HCT116 (cell line): Measurements from ENCODE around the gene SKAP1. TPM values are rescaled to one million over a fixed set of nuclear protein-coding genes. Genes with fewer than 3 reads are reported as not detected.

ENCODE experiments used
- ATAC-seq: fragments of 200-7000 bp; cut with Tn5 transposase; 2 replicates; pipeline ENCODE4 v1.9.1; 2020; ENCODE audit warnings: mild to moderate bottlenecking, moderate library complexity
- BruUV-seq: library from RNA; stranded (reverse); fragments of 400-500 nt; replicated peaks from 2 replicates; lab custom pipeline; 2021; lab: Mats Ljungman, UMichigan
- CTCF ChIA-PET: fragments of 300-600 bp; sonication (Branson Sonifier 250); formaldehyde crosslinking; loops from one replicate; lab custom pipeline; 2021; ENCODE audit warnings: antibody characterized with exemption; lab: Charles Lee
- POLR2A ChIA-PET: fragments of 300-600, 350-600 bp; sonication (Branson Sonifier 250); formaldehyde crosslinking; loops from one replicate; lab custom pipeline; 2021; ENCODE audit warnings: antibody characterized with exemption; lab: Charles Lee
- RAD21 ChIA-PET, 2 experiments: fragments of 300-600 bp; sonication (Branson Sonifier 250); formaldehyde crosslinking; loops; one replicate each; lab custom pipeline; 2023; ENCODE audit warnings: low total read pairs in 2 of 2; ENCODE audit not compliant: uncharacterized antibody in 2 of 2, unreplicated experiment in 2 of 2, low non-redundant PET in 1 of 2; lab: Charles Lee
- DNase-seq: peaks from one replicate; pipeline ENCODE4 v3.0.0-alpha.2; 2010; ENCODE audit warnings: low read depth, low spot score
- H2AFZ ChIP-seq: fragments of 200-600 bp; shearing (Covaris generic), sonication (generic); 2 replicates; pipeline ENCODE4 v1.6.1; 2017; ENCODE audit warnings: low read depth, mixed run types, mixed read lengths, antibody characterized with exemption, low read length; ENCODE audit not compliant: poor library complexity, severe bottlenecking
- H3K27ac ChIP-seq: 2 replicates; pipeline ENCODE4 v1.5.1; 2012; ENCODE audit warnings: low read depth, low read length
- H3K27me3 ChIP-seq: fragments of 200-600 bp; sonication (generic); 2 replicates; pipeline ENCODE4 v1.6.1; 2016; ENCODE audit warnings: mixed run types, low read length, mixed read lengths; ENCODE audit not compliant: insufficient read depth
- H3K36me3 ChIP-seq, 2 experiments: fragments of 200-500 bp in 1 of 2; fragments of 200-600 bp in 1 of 2; sonication (Bioruptor generic) in 1 of 2; sonication (generic) in 1 of 2; 2 replicates each; pipeline versions ENCODE4 v1.5.1 to v1.6.1; 2014 to 2016; ENCODE audit warnings: low read length in 2 of 2, inconsistent platforms in 1 of 2, mixed read lengths in 1 of 2, mixed run types in 1 of 2; ENCODE audit not compliant: insufficient read depth in 2 of 2, control insufficient read depth in 1 of 2
- H3K4me1 ChIP-seq, 2 experiments: fragments of 200-600 bp in 1 of 2; sonication (generic) in 1 of 2; 2 replicates each; pipeline versions ENCODE4 v1.5.1 to v1.6.1; 2012 to 2017; ENCODE audit warnings: low read length in 2 of 2, inconsistent platforms in 1 of 2, mild to moderate bottlenecking in 1 of 2, mixed read lengths in 1 of 2, mixed run types in 1 of 2, moderate library complexity in 1 of 2; ENCODE audit not compliant: insufficient read depth in 2 of 2, control insufficient read depth in 1 of 2
- H3K4me2 ChIP-seq: fragments of 200-600 bp; sonication (generic); 2 replicates; pipeline ENCODE4 v1.6.1; 2017; ENCODE audit warnings: mixed run types, low read length, mixed read lengths
- H3K4me3 ChIP-seq, 2 experiments: fragments of 200-600 bp in 1 of 2; sonication (generic) in 1 of 2; replicated peaks in 1 of 2; 2 replicates each; pipeline ENCODE4 v1.5.1; 2011 to 2016; ENCODE audit warnings: low read length in 2 of 2, control low read depth in 1 of 2, low read depth in 1 of 2, mild to moderate bottlenecking in 1 of 2, mixed read lengths in 1 of 2, mixed run types in 1 of 2
- H3K79me2 ChIP-seq: fragments of 200-600 bp; sonication (generic); 2 replicates; pipeline ENCODE4 v1.6.1; 2017; ENCODE audit warnings: mild to moderate bottlenecking, mixed run types, low read length, moderate library complexity, mixed read lengths; ENCODE audit not compliant: insufficient read depth
- H3K9ac ChIP-seq: fragments of 200-600 bp; sonication (generic); 2 replicates; pipeline ENCODE4 v1.6.1; 2016; ENCODE audit warnings: low read length, mixed read lengths
- H3K9me2 ChIP-seq: fragments of 200-600 bp; sonication (generic), shearing (Covaris generic); 2 replicates; pipeline ENCODE4 v1.6.1; 2017; ENCODE audit warnings: mixed run types, mild to moderate bottlenecking, moderate library complexity; ENCODE audit not compliant: insufficient read depth
- H3K9me3 ChIP-seq, 2 experiments: fragments of 200-500 bp in 1 of 2; fragments of 200-600 bp in 1 of 2; sonication (Bioruptor generic) in 1 of 2; sonication (generic) in 1 of 2; 2 replicates each; pipeline ENCODE4 v1.6.1; 2014 to 2017; ENCODE audit warnings: low read length in 2 of 2, mixed read lengths in 2 of 2, inconsistent platforms in 1 of 2, low read depth in 1 of 2, mild to moderate bottlenecking in 1 of 2, mixed run types in 1 of 2, moderate library complexity in 1 of 2; ENCODE audit not compliant: control insufficient read depth in 1 of 2, insufficient read depth in 1 of 2
- H4K20me1 ChIP-seq: fragments of 200-600 bp; sonication (generic), shearing (Covaris generic); 2 replicates; pipeline ENCODE4 v1.6.1; 2017; ENCODE audit warnings: mixed run types, mild to moderate bottlenecking, moderate library complexity; ENCODE audit not compliant: insufficient read depth
- ATF3 ChIP-seq: IDR thresholded peaks from 2 replicates; pipeline ENCODE4 v1.6.1; 2012
- CEBPB ChIP-seq: IDR thresholded peaks from 2 replicates; pipeline ENCODE4 v1.6.1; 2012; ENCODE audit warnings: low read depth
- EGR1 ChIP-seq: IDR thresholded peaks from 2 replicates; pipeline ENCODE4 v1.6.1; 2012; ENCODE audit warnings: low read depth
- ELF1 ChIP-seq: IDR thresholded peaks from 2 replicates; pipeline ENCODE4 v1.6.1; 2012; ENCODE audit warnings: low read depth, borderline replicate concordance
- EZH2 ChIP-seq: fragments of 200-600 bp; sonication (generic); IDR thresholded peaks from 2 replicates; pipeline ENCODE4 v1.6.1; 2017; ENCODE audit warnings: antibody characterized with exemption, mixed run types
- EZH2phosphoT487 ChIP-seq: fragments of 200-600 bp; IDR thresholded peaks from 2 replicates; pipeline ENCODE4 v1.6.1; 2018; ENCODE audit warnings: antibody characterized with exemption, borderline replicate concordance
- JUND ChIP-seq: IDR thresholded peaks from 2 replicates; pipeline ENCODE4 v1.6.1; 2012
- MAX ChIP-seq: IDR thresholded peaks from 2 replicates; pipeline ENCODE4 v1.6.1; 2012
- POLR2A ChIP-seq: IDR thresholded peaks from 2 replicates; pipeline ENCODE4 v1.7.0; 2011; ENCODE audit warnings: borderline replicate concordance; ENCODE audit not compliant: insufficient read depth, insufficient read length; ENCODE audit errors: extremely low read depth
- POLR2AphosphoS5 ChIP-seq: IDR thresholded peaks from 2 replicates; pipeline ENCODE4 v1.6.1; 2011; ENCODE audit warnings: mild to moderate bottlenecking, low read depth, low read length, moderate library complexity
- RAD21 ChIP-seq: IDR thresholded peaks from 2 replicates; pipeline ENCODE4 v1.6.1; 2012; ENCODE audit warnings: low read depth, mild to moderate bottlenecking
- SIN3A ChIP-seq: IDR thresholded peaks from 2 replicates; pipeline ENCODE4 v1.6.1; 2012; ENCODE audit warnings: low read depth
- SP1 ChIP-seq: IDR thresholded peaks from 2 replicates; pipeline ENCODE4 v1.6.1; 2012; ENCODE audit warnings: low read depth
- SRF ChIP-seq: IDR thresholded peaks from 2 replicates; pipeline ENCODE4 v1.6.1; 2012; ENCODE audit warnings: low read depth
- TCF7L2 ChIP-seq: IDR thresholded peaks from 2 replicates; pipeline ENCODE4 v1.7.0; 2011; ENCODE audit warnings: borderline replicate concordance, inconsistent platforms; ENCODE audit not compliant: insufficient read depth, insufficient read length; ENCODE audit errors: extremely low read depth
- ZBTB33 ChIP-seq: IDR thresholded peaks from 2 replicates; pipeline ENCODE4 v1.6.1; 2011; ENCODE audit warnings: mild to moderate bottlenecking, low read length, moderate library complexity; ENCODE audit not compliant: insufficient replicate concordance; ENCODE audit errors: extremely low read depth
- ZFX ChIP-seq: fragments of 450-650 bp; IDR thresholded peaks from 2 replicates; pipeline ENCODE4 v1.6.1; 2017
- ZNF274 ChIP-seq: fragments of 200-500 bp; sonication (Bioruptor generic); IDR thresholded peaks from 2 replicates; pipeline ENCODE4 v1.6.1; 2014; ENCODE audit warnings: mild to moderate bottlenecking, low read depth, low read length, inconsistent platforms
- intact Hi-C: fragments of 100-400 bp; cut with micrococcal nuclease; formaldehyde crosslinking; loops from 2 replicates; pipeline ENCODE4 v1.10.0; 2022
- total RNA-seq: library from RNA; stranded (reverse); gene quantifications from one replicate; pipeline ENCODE4 v1.2.1, GENCODE V29; 2021; ENCODE audit not compliant: unreplicated experiment
- TF ChIP-seq, protein P1 (sequence below), 3 experiments: fragments of 200-600 bp in 1 of 3; sonication (generic) in 1 of 3; IDR thresholded peaks in 2 of 3; conservative IDR thresholded peaks in 1 of 3; 2 replicates each; pipeline ENCODE4 v1.5.1; 2012 to 2017; ENCODE audit warnings: low read depth in 2 of 3, low read length in 2 of 3, antibody characterized with exemption in 1 of 3, borderline replicate concordance in 1 of 3, control low read depth in 1 of 3, mild to moderate bottlenecking in 1 of 3, mixed read lengths in 1 of 3, mixed run types in 1 of 3, moderate library complexity in 1 of 3; ENCODE audit not compliant: insufficient read depth in 1 of 3

The SKAP1 gene
- total RNA-seq, 1 experiment from 2014 or later: 12.4 TPM

- CTCF ChIA-PET: no interaction called here
- no peaks in the 10 kb centered on the region for H3K27me3 ChIP-seq
- no TSS peak for BruUV-seq
- no peak overlapping the region for H3K4me2 ChIP-seq
- no peaks in the 10 kb centered on the region for H4K20me1 ChIP-seq
- H3K9me3 ChIP-seq: no peaks in the 10 kb centered on the region
- H3K9ac ChIP-seq: no peak overlapping the region
- peaks cover 52% of the 10 kb centered on the region for H3K79me2 ChIP-seq
- POLR2A ChIA-PET: no interaction called here
- H3K27ac ChIP-seq: no peak overlapping the region
- ATAC-seq: no peak
- peaks cover 0 to 9% of the 10 kb centered on the region in 2 experiments; a peak in 2 of 4 replicates for H3K4me1 ChIP-seq
- DNase-seq: no peak
- intact Hi-C loops: no loop called here
- TF ChIP-seq, protein P1, sequence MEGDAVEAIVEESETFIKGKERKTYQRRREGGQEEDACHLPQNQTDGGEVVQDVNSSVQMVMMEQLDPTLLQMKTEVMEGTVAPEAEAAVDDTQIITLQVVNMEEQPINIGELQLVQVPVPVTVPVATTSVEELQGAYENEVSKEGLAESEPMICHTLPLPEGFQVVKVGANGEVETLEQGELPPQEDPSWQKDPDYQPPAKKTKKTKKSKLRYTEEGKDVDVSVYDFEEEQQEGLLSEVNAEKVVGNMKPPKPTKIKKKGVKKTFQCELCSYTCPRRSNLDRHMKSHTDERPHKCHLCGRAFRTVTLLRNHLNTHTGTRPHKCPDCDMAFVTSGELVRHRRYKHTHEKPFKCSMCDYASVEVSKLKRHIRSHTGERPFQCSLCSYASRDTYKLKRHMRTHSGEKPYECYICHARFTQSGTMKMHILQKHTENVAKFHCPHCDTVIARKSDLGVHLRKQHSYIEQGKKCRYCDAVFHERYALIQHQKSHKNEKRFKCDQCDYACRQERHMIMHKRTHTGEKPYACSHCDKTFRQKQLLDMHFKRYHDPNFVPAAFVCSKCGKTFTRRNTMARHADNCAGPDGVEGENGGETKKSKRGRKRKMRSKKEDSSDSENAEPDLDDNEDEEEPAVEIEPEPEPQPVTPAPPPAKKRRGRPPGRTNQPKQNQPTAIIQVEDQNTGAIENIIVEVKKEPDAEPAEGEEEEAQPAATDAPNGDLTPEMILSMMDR (IDR thresholded peaks at IDR 0.05 in 2 of 3, conservative IDR thresholded peaks at IDR 0.05 in 1 of 3; ENCODE audit: borderline replicate concordance in 1 of 3, insufficient read depth in 1 of 3, low read depth in 2 of 3, low read length in 2 of 3): no peak
- TF ChIP-seq TCF7L2 (no peak), ATF3 (no peak), EZH2 (no peak), RAD21 (no peak), MAX (no peak), EGR1 (no peak), ZBTB33 (no peak), POLR2A (no peak), POLR2AphosphoS5 (no peak), EZH2phosphoT487 (no peak), ZNF274 (no peak), ZFX (no peak), CEBPB (no peak), SRF (no peak), JUND (no peak), ELF1 (no peak), SIN3A (no peak), SP1 (no peak)
- H3K36me3 ChIP-seq: peaks cover 6 to 7% of the 10 kb centered on the region in 2 experiments; a peak in 2 of 4 replicates
- RAD21 ChIA-PET: no interaction called here
- H3K9me2 ChIP-seq: no peaks in the 10 kb centered on the region
- H2AFZ ChIP-seq: no peak overlapping the region
- no peak overlapping the region for H3K4me3 ChIP-seq
Measured at GRCh38 chr17:48113201-48113676, 316.8 kb downstream of the SKAP1 start.
